NCI-H524 (cell line): Measurements from ENCODE around the gene HAUS5.

Experiments used
- DNase-seq, 2 experiments: peaks; one replicate each; lab custom pipeline; 2025; lab: John Stamatoyannopoulos, UW

The HAUS5 gene

GRCh38 chr19:35607661-35608060 is 4.9 kb upstream of the HAUS5 start:
- DNase-seq = no peak

- DNase-seq = no peak
These were observed 4.3 kb upstream of the HAUS5 start for GRCh38 chr19:35608251-35608650.

DNA sequence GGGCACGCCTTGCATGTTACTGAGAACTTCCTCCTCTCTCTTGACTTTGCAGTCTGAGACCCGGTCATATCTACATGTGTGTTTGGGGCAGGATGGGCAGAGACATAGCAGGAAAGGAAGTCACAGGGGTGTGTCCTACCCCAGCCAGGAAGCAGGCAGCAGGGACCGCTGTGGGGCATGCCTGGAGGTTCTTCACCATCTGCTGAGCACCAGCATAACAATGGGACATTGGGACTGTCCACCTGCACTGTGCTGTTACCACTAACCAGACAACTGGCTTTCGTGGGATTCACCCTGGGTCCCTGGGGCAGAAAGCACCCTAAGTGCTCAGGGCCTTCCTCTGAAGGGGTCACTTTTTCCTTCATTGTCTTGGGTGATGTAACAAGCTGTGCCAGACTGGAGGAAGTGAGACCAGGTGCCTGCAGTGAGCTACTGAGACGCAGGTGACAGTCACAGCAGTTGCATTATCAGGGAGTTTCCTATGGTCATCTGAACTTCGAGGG is 2.6 kb upstream of the HAUS5 start:
- no peak for DNase-seq

GRCh38 chr19:35612224-35612558 is 344 bp upstream of the HAUS5 start:
- no peak for DNase-seq

DNA sequence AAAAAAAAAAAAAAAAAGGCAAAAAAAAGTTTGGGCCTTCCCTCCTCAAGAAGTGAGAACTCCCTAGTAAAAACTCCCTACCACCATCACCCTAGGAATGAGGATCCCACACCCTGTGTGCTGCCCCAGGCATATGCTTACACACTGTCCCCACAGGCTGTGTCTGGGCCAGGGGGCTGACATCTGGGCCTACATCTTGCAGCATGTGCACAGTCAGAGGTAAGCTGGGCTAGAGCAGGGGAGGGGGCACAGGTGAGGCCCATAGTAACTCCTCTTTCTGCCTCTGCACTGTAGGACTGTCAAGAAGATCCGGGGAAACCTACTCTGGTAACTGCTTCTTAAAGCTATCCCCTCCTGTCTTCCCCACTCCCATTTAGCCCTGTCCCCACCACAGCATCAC is 1.0 kb downstream of the HAUS5 start:
- no peak for DNase-seq

- DNase-seq = no peak
These were observed 2.5 kb downstream of the HAUS5 start for GRCh38 chr19:35615036-35615435.

- DNase-seq = peak in 1 of 2 experiments; percentile 9
These were observed 6.3 kb downstream of the HAUS5 start for GRCh38 chr19:35618857-35619256.

- no peak for DNase-seq
These were observed 6.9 kb downstream of the HAUS5 start for GRCh38 chr19:35619290-35619923.

DNA sequence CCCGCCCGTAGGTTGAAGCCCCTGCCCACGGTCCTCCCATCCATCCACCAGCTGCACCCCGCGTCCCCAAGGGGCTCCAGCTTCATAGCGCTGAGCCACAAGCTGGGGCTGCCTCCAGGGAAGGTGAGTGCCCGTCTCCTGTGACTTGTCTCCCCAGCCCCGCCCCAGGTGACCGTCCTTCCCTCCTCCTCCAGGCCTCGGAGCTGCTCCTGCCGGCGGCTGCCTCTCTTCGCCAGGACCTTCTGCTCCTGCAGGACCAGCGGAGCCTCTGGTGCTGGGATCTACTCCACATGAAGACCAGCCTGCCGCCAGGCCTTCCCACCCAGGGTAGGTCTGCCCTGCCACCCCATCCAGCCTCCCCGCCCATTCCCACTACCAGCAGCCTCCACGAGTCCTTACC is 7.5 kb downstream of the HAUS5 start:
- DNase-seq = no peak

GRCh38 chr19:35621708-35622107 is 9.2 kb downstream of the HAUS5 start:
- DNase-seq = no peak

DNA sequence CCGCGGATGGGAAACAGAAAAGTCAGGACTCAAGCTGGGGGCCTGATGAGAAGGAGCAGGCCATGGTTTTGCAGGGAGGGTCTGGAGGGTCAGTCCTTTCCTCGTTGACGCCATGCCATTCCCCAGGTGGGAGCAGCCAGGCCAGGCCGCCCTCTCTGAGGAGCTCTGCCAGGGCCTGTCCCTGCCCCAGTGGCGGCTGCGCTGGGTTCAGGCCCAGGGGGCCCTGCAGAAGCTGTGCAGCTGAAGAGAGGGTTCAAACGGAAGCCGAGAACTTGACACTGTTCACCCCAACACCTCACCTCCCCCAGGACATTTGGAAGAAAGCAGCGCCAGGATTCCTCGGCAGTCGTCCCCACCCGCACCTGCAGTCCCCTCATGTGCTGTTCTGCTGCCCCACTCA is 10.2 kb downstream of the HAUS5 start:
- DNase-seq = no peak

DNA sequence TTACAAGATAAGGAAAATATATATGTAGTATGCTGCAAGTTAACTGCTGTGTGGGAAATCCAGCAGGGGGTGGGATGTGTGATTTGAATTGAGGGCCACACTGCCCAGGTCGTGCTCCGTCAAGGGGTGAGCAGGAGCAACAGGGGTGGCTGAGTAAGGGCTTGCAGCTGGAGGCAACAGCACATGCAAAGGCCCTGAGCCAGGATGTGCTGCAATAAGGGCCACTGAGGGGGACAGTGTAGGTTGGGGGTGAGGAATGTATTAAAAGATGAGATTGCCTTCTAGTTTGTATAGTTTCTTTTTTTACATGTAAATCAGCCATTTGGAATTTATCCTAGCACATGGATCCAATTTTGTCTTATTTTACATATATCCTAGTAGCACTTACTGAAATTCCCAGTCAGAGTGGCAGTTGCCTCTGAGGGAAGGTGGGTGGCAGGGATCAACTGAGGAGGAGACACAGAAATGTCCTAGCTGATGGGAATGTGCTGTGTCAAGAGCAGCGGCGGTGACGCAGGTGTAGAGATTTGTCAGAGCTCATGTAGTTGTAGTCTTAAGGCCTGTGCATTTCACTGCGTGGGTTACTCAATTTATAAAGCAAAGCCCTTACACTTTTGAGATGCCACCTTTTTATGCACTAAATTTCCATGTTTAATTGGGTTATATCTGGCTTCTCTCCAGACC is 10.9 kb downstream of the HAUS5 start:
- DNase-seq = no peak

DNA sequence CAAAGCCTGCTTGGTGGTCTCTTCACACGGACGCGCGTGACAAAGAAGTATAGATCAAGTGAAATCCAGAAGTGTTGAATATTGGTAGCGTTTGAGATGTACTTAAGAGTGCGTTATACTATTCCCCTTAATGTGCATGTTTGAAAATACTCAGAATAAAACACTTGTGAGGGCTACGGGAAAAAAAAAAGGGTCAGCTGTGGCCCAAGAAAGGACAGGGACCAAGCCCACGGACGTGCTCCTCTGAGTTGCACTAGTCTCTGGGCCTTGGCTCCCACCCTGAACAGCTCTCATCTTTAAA is 15.7 kb downstream of the HAUS5 start:
- DNase-seq = no peak

- DNase-seq = peak; percentile 99 to 100
These were observed 16.2 kb downstream of the HAUS5 start, which contains the start of gene RBM42 for GRCh38 chr19:35628565-35629331. TSS of gene RBM42 (plus strand) at chr19:35629036. CDS start at chr19:35629154, 118 bp downstream.

DNA sequence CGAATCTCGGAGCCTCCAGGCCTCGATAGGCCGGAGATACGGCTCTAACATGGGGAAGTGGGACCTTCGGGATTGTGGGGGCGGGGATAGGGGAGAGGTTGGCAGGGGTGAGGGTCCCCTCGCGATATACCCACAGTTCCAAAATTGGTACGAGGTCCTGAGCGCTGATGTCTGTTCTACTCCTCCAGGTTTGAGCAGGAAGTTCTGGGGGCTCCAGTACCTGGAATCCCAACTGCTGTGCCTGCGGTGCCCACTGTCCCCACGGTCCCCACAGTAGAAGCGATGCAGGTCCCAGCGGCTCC is 16.7 kb downstream of the HAUS5 start:
- DNase-seq = no peak

DNA sequence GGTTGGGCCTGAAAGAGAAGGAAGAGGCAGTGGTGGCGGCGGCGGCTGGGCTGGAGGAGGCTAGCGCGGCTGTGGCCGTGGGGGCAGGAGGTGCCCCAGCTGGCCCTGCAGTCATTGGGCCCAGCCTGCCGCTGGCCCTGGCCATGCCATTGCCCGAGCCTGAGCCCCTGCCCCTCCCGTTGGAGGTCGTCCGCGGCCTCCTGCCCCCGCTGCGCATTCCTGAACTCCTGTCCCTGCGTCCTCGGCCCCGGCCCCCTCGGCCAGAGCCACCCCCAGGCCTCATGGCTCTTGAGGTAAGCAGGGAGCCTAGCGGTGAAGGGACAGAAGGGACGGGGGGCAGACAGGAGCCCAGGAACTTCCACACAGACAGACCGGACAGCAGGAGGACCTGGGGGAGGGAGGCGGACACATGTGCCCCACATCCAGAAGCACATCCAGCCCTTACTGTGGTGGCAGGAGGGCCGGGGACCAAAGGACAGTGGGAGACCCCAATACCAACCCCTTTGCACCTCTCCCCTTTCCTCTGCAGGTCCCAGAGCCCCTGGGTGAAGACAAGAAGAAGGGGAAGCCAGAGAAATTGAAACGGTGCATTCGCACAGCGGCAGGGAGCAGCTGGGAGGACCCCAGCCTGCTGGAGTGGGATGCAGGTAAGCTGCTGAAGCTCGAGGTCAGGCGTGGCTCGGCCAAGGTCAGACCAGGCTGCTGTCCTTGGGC is 21.3 kb downstream of the HAUS5 start:
- DNase-seq = no peak

DNA sequence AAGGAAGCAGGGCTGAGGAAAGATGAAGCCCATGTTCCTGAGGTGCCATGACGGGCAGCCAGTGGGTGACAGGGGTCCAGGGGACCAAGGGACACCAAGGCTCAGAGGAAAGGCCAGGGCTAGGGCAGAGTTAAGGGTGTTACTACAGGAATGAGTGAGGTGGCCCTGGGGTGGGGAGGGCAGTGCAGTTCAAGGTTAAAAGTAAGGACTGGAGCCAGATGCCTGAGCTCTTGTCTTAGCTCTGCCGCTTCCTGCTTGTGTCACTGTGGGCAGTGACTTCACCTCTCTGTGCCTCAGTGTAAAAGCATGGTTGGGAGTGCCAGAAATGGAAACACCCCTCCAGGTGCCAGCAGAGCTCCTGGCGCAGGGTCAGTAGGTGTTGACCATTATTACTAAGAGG is 24.1 kb downstream of the HAUS5 start:
- DNase-seq = no peak

DNA sequence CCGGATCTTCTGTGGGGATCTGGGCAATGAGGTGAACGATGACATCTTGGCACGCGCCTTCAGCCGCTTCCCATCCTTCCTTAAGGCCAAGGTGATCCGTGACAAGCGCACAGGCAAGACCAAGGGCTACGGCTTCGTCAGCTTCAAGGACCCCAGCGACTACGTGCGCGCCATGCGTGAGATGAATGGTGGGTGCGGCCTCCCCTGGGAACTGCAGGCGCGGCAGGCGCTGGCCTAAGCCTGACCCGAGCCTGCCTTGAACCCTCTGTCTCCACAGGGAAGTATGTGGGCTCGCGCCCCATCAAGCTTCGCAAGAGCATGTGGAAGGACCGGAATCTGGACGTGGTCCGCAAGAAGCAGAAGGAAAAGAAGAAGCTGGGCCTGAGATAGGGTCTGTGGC is 24.6 kb downstream of the HAUS5 start:
- DNase-seq = no peak

DNA sequence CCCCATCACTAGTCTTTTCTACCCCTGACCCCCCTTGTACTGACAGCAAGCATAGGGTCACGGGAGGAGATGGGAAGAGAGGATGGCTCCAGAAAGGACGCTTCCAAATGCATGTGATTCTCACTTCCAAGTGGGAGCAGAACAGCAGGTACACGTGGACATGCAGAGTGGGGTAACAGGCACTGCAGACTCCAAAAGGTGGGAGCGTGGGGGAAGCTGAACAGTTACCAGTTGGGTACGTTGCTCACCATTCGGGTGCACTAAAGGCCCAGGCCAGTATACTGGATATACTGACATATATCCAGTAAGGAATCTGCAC is 26.7 kb downstream of the HAUS5 start:
- DNase-seq = peak in 1 of 2 experiments; percentile 45

DNA sequence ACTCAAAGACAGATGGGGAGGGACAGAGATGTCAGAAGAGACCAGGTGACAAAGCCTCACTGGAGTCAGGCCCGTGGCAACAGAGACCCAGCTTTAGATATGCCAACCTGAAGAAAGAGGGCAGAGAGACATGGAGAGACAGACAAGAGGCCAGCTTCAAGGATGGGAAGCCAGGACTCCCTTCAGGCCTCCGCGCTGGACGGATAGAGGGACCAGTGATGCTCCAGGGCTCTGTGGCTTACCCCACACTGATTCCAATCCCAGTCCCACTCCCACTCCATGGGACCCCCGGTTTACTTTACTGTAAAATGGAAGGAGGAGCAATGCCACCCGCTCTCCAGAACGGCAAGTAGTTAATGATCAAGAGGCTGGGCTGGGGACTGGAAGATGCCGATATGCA is 27.3 kb downstream of the HAUS5 start:
- DNase-seq = no peak

DNA sequence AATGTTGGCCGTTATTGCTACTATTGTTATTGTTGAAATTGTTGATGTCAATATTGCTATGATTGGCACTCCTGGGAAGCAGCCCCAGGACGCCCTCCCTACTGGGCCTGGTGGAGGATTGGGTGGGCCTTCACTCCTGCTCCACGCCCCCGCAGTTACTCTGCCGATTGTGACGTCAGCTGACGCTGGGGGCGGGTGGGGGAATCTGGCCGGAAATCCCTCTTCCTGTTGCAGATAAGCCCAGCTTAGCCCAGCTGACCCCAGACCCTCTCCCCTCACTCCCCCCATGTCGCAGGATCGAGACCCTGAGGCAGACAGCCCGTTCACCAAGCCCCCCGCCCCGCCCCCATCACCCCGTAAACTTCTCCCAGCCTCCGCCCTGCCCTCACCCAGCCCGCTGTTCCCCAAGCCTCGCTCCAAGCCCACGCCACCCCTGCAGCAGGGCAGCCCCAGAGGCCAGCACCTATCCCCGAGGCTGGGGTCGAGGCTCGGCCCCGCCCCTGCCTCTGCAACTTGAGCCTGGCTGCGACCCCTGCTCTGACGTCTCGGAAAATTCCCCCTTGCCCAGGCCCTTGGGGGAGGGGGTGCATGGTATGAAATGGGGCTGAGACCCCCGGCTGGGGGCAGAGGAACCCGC is 29.1 kb downstream of the HAUS5 start, which contains the start of gene ETV2:
Gene ETV2, plus strand, starts transcription at position 231 of the 637 bp plus-strand sequence. CDS start 716 bp downstream, outside the sequence.
- no peak for DNase-seq

GRCh38 chr19:35642312-35642711 is 29.8 kb downstream of the HAUS5 start:
- no peak for DNase-seq
